Retinal pigment epithelial cell (primary cell): ENCODE data around the gene PHC2.

Experiments
- DNase-seq: peaks from one replicate; pipeline ENCODE4 v3.0.0-alpha.2; 2010; ENCODE audit warnings: low read depth
- H3K4me3 ChIP-seq: 2 replicates; pipeline ENCODE4 v1.5.1; 2011; ENCODE audit warnings: mild to moderate bottlenecking, low read length, control low read depth, moderate library complexity
- CTCF ChIP-seq: conservative IDR thresholded peaks from 2 replicates; pipeline ENCODE4 v1.5.1; 2011; ENCODE audit warnings: low read depth, low read length, control low read depth, inconsistent platforms

PHC2 gene

GRCh38 chr1:33377756-33378155 lies 53.1 kb downstream of the PHC2 start:
- no peak for TF ChIP-seq CTCF
- DNase-seq, result no peak

GRCh38 chr1:33377013-33377412 lies 53.9 kb downstream of the PHC2 start:
- TF ChIP-seq CTCF, result no peak
- no peak for DNase-seq
- no peak overlapping the region for H3K4me3 ChIP-seq

More at GRCh38 chr1:33377756-33378155, 53.1 kb downstream of the PHC2 start:
- no peak overlapping the region for H3K4me3 ChIP-seq

GRCh38 chr1:33375316-33375715 lies 55.6 kb downstream of the PHC2 start:
- no peak for TF ChIP-seq CTCF
- no peak for DNase-seq

GRCh38 chr1:33374336-33375105 lies 56.4 kb downstream of the PHC2 start:
- no peak for TF ChIP-seq CTCF
- no peak overlapping the region for H3K4me3 ChIP-seq
- no peak for DNase-seq

More at GRCh38 chr1:33375316-33375715, 55.6 kb downstream of the PHC2 start:
- no peak overlapping the region for H3K4me3 ChIP-seq

- no peak for TF ChIP-seq CTCF
- DNase-seq, result no peak
- H3K4me3 ChIP-seq, result no peak overlapping the region
These were observed 57.3 kb downstream of the PHC2 start for GRCh38 chr1:33373606-33374005.

- TF ChIP-seq CTCF, result no peak
- DNase-seq, result no peak
- no peak overlapping the region for H3K4me3 ChIP-seq
These were observed 58.2 kb downstream of the PHC2 start for GRCh38 chr1:33372677-33373076.

- DNase-seq, result no peak
- H3K4me3 ChIP-seq, result no peak overlapping the region
- TF ChIP-seq CTCF, result no peak
These were observed 58.7 kb downstream of the PHC2 start for GRCh38 chr1:33372162-33372561.
